Trophoblast cell (in vitro differentiated cells and primary cell): Measurements from ENCODE around the gene SH2D4B.
A peak's percentile ranks its signal among the peaks of the same experiment; 100 is the strongest.

Experiments
- DNase-seq, 2 donors: peaks; one replicate each; pipeline ENCODE4 v3.0.0-alpha.2; 2016
- H2AFZ ChIP-seq: 2 replicates; pipeline ENCODE4 v1.6.1; 2013; ENCODE audit warnings: low read length, moderate library complexity, mild to moderate bottlenecking; ENCODE audit not compliant: insufficient read depth, poor library complexity
- H2AK5ac ChIP-seq: 2 replicates; pipeline ENCODE4 v1.6.1; 2013; ENCODE audit warnings: mild to moderate bottlenecking, low read length
- H2BK120ac ChIP-seq: 2 replicates; pipeline ENCODE4 v1.6.1; 2013; ENCODE audit warnings: low read length, mild to moderate bottlenecking, moderate library complexity; ENCODE audit not compliant: insufficient read depth, poor library complexity
- H2BK12ac ChIP-seq: 2 replicates; pipeline ENCODE4 v1.6.1; 2013; ENCODE audit warnings: mild to moderate bottlenecking, low read length, moderate library complexity
- H2BK5ac ChIP-seq: 2 replicates; pipeline ENCODE4 v1.6.1; 2013; ENCODE audit warnings: low read length, low read depth, moderate library complexity, mild to moderate bottlenecking; ENCODE audit not compliant: poor library complexity
- H3K14ac ChIP-seq: 2 replicates; pipeline ENCODE4 v1.6.1; 2013; ENCODE audit warnings: mild to moderate bottlenecking, low read length
- H3K18ac ChIP-seq: 2 replicates; pipeline ENCODE4 v1.6.1; 2013; ENCODE audit warnings: mild to moderate bottlenecking, low read length
- H3K23ac ChIP-seq: 2 replicates; pipeline ENCODE4 v1.6.1; 2013; ENCODE audit warnings: low read length
- H3K27ac ChIP-seq: 2 replicates; pipeline ENCODE4 v1.5.1; 2013; ENCODE audit warnings: low read depth, mild to moderate bottlenecking, inconsistent platforms, low read length, moderate library complexity
- H3K27me3 ChIP-seq: 2 replicates; pipeline ENCODE4 v1.6.1; 2013; ENCODE audit warnings: inconsistent platforms, mild to moderate bottlenecking, low read length, moderate library complexity; ENCODE audit not compliant: insufficient read depth
- H3K36me3 ChIP-seq, 2 experiments: 1 replicate in 1 of 2; 2 replicates in 1 of 2; pipeline ENCODE4 v1.6.1; 2013; ENCODE audit warnings: low read length in 2 of 2, mild to moderate bottlenecking in 2 of 2, moderate library complexity in 1 of 2; ENCODE audit not compliant: insufficient read depth in 2 of 2, control insufficient read depth in 1 of 2
- H3K4ac ChIP-seq: 2 replicates; pipeline ENCODE4 v1.6.1; 2013; ENCODE audit warnings: low read depth, mild to moderate bottlenecking, low read length, moderate library complexity
- H3K4me1 ChIP-seq, 2 experiments: 1 replicate in 1 of 2; 2 replicates in 1 of 2; pipeline ENCODE4 v1.6.1; 2013; ENCODE audit warnings: low read length in 2 of 2, mild to moderate bottlenecking in 2 of 2, moderate library complexity in 1 of 2; ENCODE audit not compliant: insufficient read depth in 2 of 2, control insufficient read depth in 1 of 2
- H3K4me2 ChIP-seq: 2 replicates; pipeline ENCODE4 v1.6.1; 2013; ENCODE audit warnings: inconsistent platforms, mild to moderate bottlenecking, low read length, moderate library complexity
- H3K4me3 ChIP-seq: 2 replicates; pipeline ENCODE4 v1.5.1; 2013; ENCODE audit warnings: mild to moderate bottlenecking, low read depth, low read length, inconsistent platforms
- H3K79me1 ChIP-seq: one replicate; pipeline ENCODE4 v1.6.1; 2013; ENCODE audit warnings: low read length
- H3K79me2 ChIP-seq: 2 replicates; pipeline ENCODE4 v1.6.1; 2013; ENCODE audit warnings: low read length, mild to moderate bottlenecking; ENCODE audit not compliant: control insufficient read depth, insufficient read depth, poor library complexity
- H3K9ac ChIP-seq: 2 replicates; pipeline ENCODE4 v1.6.1; 2013; ENCODE audit warnings: mild to moderate bottlenecking, low read length
- H3K9me3 ChIP-seq: 2 replicates; pipeline ENCODE4 v1.6.1; 2013; ENCODE audit warnings: low read depth, mild to moderate bottlenecking, control low read depth, inconsistent platforms, low read length; ENCODE audit not compliant: insufficient read depth
- H4K12ac ChIP-seq: 2 replicates; pipeline ENCODE4 v1.6.1; 2013; ENCODE audit warnings: low read depth, mild to moderate bottlenecking, low read length, moderate library complexity
- H4K8ac ChIP-seq: 2 replicates; pipeline ENCODE4 v1.6.1; 2013; ENCODE audit warnings: low read depth, mild to moderate bottlenecking, low read length, moderate library complexity
- H4K91ac ChIP-seq: one replicate; pipeline ENCODE4 v1.6.1; 2013; ENCODE audit warnings: low read depth, mild to moderate bottlenecking, low read length, moderate library complexity
- WGBS: extraction: QIAGEN DNeasy Blood & Tissue Kit; methylation state at CpG from one replicate; pipeline ENCODE4 v1.1.7; 2013; ENCODE audit warnings: missing lambda C conversion rate; ENCODE audit not compliant: insufficient read length, insufficient coverage; ENCODE audit errors: extremely low coverage; 5-methylcytosine and 5-hydroxymethylcytosine counted together

SH2D4B gene

GRCh38 chr10:80672613-80673012 is 134.9 kb downstream of the SH2D4B start:
- Histone ChIP-seq H4K12ac (no peak overlapping the region), H3K79me2 (no peaks in the 10 kb centered on the region), H3K36me3 (no peaks in the 10 kb centered on the region), H3K9ac (no peak overlapping the region), H2BK12ac (no peak overlapping the region), H2AFZ (no peak overlapping the region), H3K9me3 (no peaks in the 10 kb centered on the region), H3K4ac (no peak overlapping the region), H3K23ac (no peak overlapping the region), H3K4me2 (no peak overlapping the region), H2BK120ac (no peak overlapping the region), H2AK5ac (no peak overlapping the region), H4K8ac (no peak overlapping the region), H4K91ac (no peak overlapping the region), H3K27ac (no peak overlapping the region), H3K27me3 (no peaks in the 10 kb centered on the region), H3K4me3 (no peak overlapping the region), H3K79me1 (no peaks in the 10 kb centered on the region), H3K4me1 (no peaks in the 10 kb centered on the region), H3K14ac (no peak overlapping the region), H3K18ac (no peak overlapping the region), H2BK5ac (no peak overlapping the region)
- no CpG with 5 or more reads among the region's 3 CpGs for WGBS
- no peak for DNase-seq

DNA sequence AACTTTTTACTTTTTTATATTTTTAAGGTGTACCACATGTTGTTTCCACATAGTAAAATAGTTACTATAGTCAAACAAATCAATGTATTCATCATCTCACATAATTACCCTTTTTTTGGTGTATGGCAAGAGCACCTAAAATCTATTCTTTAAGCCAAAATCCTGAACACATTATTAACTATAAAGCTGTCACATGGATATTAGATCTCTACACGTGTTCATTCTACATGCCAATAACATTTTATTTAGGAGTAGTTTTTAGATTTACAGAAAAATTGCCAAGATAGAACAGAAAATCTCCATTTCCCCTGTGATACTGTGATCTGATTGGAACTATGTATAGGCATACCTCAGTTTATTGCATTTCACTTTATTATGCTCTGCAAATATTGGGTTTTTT is 137.1 kb downstream of the SH2D4B start:
- WGBS: no CpG with 5 or more reads among the region's 1 CpG
- Histone ChIP-seq H3K4me2 (no peak overlapping the region), H3K36me3 (no peaks in the 10 kb centered on the region), H2BK5ac (no peak overlapping the region), H3K27ac (no peak overlapping the region), H3K4ac (no peak overlapping the region), H3K79me1 (no peaks in the 10 kb centered on the region), H3K79me2 (no peaks in the 10 kb centered on the region), H2BK120ac (no peak overlapping the region), H3K9me3 (no peaks in the 10 kb centered on the region), H4K8ac (no peak overlapping the region), H3K9ac (no peak overlapping the region), H3K27me3 (no peaks in the 10 kb centered on the region), H3K4me3 (no peak overlapping the region), H2BK12ac (no peak overlapping the region), H3K14ac (no peak overlapping the region), H2AK5ac (no peak overlapping the region), H3K18ac (no peak overlapping the region), H2AFZ (no peak overlapping the region), H3K4me1 (no peaks in the 10 kb centered on the region), H4K12ac (no peak overlapping the region), H4K91ac (no peak overlapping the region), H3K23ac (no peak overlapping the region)
- no peak for DNase-seq

DNA sequence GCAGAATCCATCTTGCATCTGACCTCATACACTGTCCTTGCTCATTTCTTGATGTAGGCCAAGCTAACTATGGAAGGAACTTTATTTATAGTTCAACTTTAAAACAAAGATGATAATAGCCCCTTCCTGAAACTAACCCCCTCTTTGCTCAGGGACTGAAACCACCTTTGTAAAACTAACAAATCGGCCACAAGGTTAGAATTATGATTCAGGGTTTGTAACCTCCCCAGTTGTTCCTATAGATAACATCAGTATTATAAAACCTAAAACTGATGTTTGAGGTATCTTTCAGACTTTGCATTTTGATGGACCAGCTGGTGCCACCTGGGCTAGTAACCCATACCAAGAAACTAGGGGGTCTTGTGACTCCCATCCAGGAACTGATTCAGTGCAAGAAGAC is 143.4 kb downstream of the SH2D4B start:
- Histone ChIP-seq H3K9me3 (no peaks in the 10 kb centered on the region), H2AK5ac (no peak overlapping the region), H3K4me2 (no peak overlapping the region), H3K4me1 (no peaks in the 10 kb centered on the region), H2BK5ac (no peak overlapping the region), H3K79me2 (no peaks in the 10 kb centered on the region), H3K4me3 (no peak overlapping the region), H3K27me3 (no peaks in the 10 kb centered on the region), H3K4ac (no peak overlapping the region), H3K9ac (no peak overlapping the region), H3K23ac (no peak overlapping the region), H4K12ac (no peak overlapping the region), H2AFZ (no peak overlapping the region), H3K27ac (no peak overlapping the region), H4K8ac (no peak overlapping the region), H2BK12ac (no peak overlapping the region), H3K18ac (no peak overlapping the region), H4K91ac (no peak overlapping the region), H3K79me1 (no peaks in the 10 kb centered on the region), H3K36me3 (no peaks in the 10 kb centered on the region), H3K14ac (no peak overlapping the region), H2BK120ac (no peak overlapping the region)
- DNase-seq: no peak
- no CpG with 5 or more reads among the region's 1 CpG for WGBS

GRCh38 chr10:80684259-80684658 is 146.6 kb downstream of the SH2D4B start:
- Histone ChIP-seq H2AK5ac (no peak overlapping the region), H3K36me3 (no peaks in the 10 kb centered on the region), H3K4ac (no peak overlapping the region), H3K79me1 (no peaks in the 10 kb centered on the region), H3K9me3 (no peaks in the 10 kb centered on the region), H3K18ac (no peak overlapping the region), H2BK12ac (no peak overlapping the region), H3K27ac (no peak overlapping the region), H3K4me1 (no peaks in the 10 kb centered on the region), H3K27me3 (no peaks in the 10 kb centered on the region), H3K4me2 (no peak overlapping the region), H2BK120ac (no peak overlapping the region), H3K23ac (no peak overlapping the region), H2AFZ (no peak overlapping the region), H3K9ac (no peak overlapping the region), H3K14ac (no peak overlapping the region), H4K8ac (no peak overlapping the region), H2BK5ac (no peak overlapping the region), H3K4me3 (no peak overlapping the region), H4K91ac (no peak overlapping the region), H4K12ac (no peak overlapping the region), H3K79me2 (no peaks in the 10 kb centered on the region)
- WGBS: no CpG with 5 or more reads among the region's 1 CpG
- peak in 1 of 2 donors; percentile 37 for DNase-seq
